ENCODE data around the gene C8A. TPM values are rescaled to one million over a fixed set of nuclear protein-coding genes. Genes with fewer than 3 reads are reported as not detected.

C8A gene
- total and polyA plus RNA-seq, 2 donors = 0.16 TPM; not detected in 1

- H3K4me3 ChIP-seq (ENCODE audit: low read depth, low read length) = no peak overlapping the region
- WGBS = 70% methylated on average over 7 of the region's 7 CpGs
- no peaks in the 10 kb centered on the region for H3K4me1 ChIP-seq (ENCODE audit: insufficient read depth)
- no peak for DNase-seq (ENCODE audit: extremely low spot score)
- no peaks in the 10 kb centered on the region for H3K36me3 ChIP-seq (ENCODE audit: insufficient read depth)
- no peak overlapping the region for H3K27ac ChIP-seq (ENCODE audit: low read depth)
Measured at GRCh38 chr1:56911098-56911938, 56.7 kb downstream of the C8A start.

- Histone ChIP-seq H3K36me3 (ENCODE audit: insufficient read depth) (no peaks in the 10 kb centered on the region), H3K4me1 (ENCODE audit: insufficient read depth) (no peaks in the 10 kb centered on the region), H3K4me3 (ENCODE audit: low read depth, low read length) (no peak overlapping the region), H3K27ac (ENCODE audit: low read depth) (no peak overlapping the region)
- WGBS = 93% methylated on average over 12 of the region's 12 CpGs
- DNase-seq (ENCODE audit: extremely low spot score) = no peak
Measured at GRCh38 chr1:56912325-56912724, 57.7 kb downstream of the C8A start.

GRCh38 chr1:56915960-56916359, 61.4 kb downstream of the C8A start:
- WGBS = 66% methylated on average over 4 of the region's 4 CpGs
- H3K36me3 ChIP-seq (ENCODE audit: insufficient read depth) = no peaks in the 10 kb centered on the region
- no peaks in the 10 kb centered on the region for H3K4me1 ChIP-seq (ENCODE audit: insufficient read depth)
- no peak for DNase-seq (ENCODE audit: extremely low spot score)
- H3K4me3 ChIP-seq (ENCODE audit: low read depth, low read length) = no peak overlapping the region
- no peak overlapping the region for H3K27ac ChIP-seq (ENCODE audit: low read depth)

GRCh38 chr1:56916630-56917029, 62.0 kb downstream of the C8A start:
- H3K4me3 ChIP-seq (ENCODE audit: low read depth, low read length) = no peak overlapping the region
- H3K4me1 ChIP-seq (ENCODE audit: insufficient read depth) = no peaks in the 10 kb centered on the region
- H3K27ac ChIP-seq (ENCODE audit: low read depth) = no peak overlapping the region
- 92% methylated on average over 3 of the region's 3 CpGs for WGBS
- no peaks in the 10 kb centered on the region for H3K36me3 ChIP-seq (ENCODE audit: insufficient read depth)
- no peak for DNase-seq (ENCODE audit: extremely low spot score)

- Histone ChIP-seq H3K4me3 (ENCODE audit: low read depth, low read length) (no peak overlapping the region), H3K27ac (ENCODE audit: low read depth) (no peak overlapping the region), H3K4me1 (ENCODE audit: insufficient read depth) (no peaks in the 10 kb centered on the region), H3K36me3 (ENCODE audit: insufficient read depth) (no peaks in the 10 kb centered on the region)
- DNase-seq (ENCODE audit: extremely low spot score) = no peak
- WGBS = 81% methylated on average over 5 of the region's 5 CpGs
Measured at GRCh38 chr1:56917356-56917755, 62.8 kb downstream of the C8A start.

GRCh38 chr1:56920591-56921001, 66.0 kb downstream of the C8A start:
- Histone ChIP-seq H3K4me1 (ENCODE audit: insufficient read depth) (no peaks in the 10 kb centered on the region), H3K4me3 (ENCODE audit: low read depth, low read length) (no peak overlapping the region), H3K27ac (ENCODE audit: low read depth) (no peak overlapping the region), H3K36me3 (ENCODE audit: insufficient read depth) (no peaks in the 10 kb centered on the region)
- WGBS = 54% methylated on average over 2 of the region's 2 CpGs
- DNase-seq (ENCODE audit: extremely low spot score) = no peak

- Histone ChIP-seq H3K36me3 (ENCODE audit: insufficient read depth) (no peaks in the 10 kb centered on the region), H3K4me3 (ENCODE audit: low read depth, low read length) (no peak overlapping the region), H3K4me1 (ENCODE audit: insufficient read depth) (no peaks in the 10 kb centered on the region), H3K27ac (ENCODE audit: low read depth) (no peak overlapping the region)
- no peak for DNase-seq (ENCODE audit: extremely low spot score)
- WGBS = 15% methylated on average over 1 of the region's 1 CpG
Measured at GRCh38 chr1:56921479-56921878, 66.9 kb downstream of the C8A start.

- WGBS = 67% methylated on average over 4 of the region's 4 CpGs
- Histone ChIP-seq H3K27ac (ENCODE audit: low read depth) (no peak overlapping the region), H3K4me3 (ENCODE audit: low read depth, low read length) (no peak overlapping the region), H3K4me1 (ENCODE audit: insufficient read depth) (no peaks in the 10 kb centered on the region), H3K36me3 (ENCODE audit: insufficient read depth) (no peaks in the 10 kb centered on the region)
- DNase-seq (ENCODE audit: extremely low spot score) = no peak
Measured at GRCh38 chr1:56922070-56922469, 67.5 kb downstream of the C8A start.

- Histone ChIP-seq H3K4me1 (ENCODE audit: insufficient read depth) (no peaks in the 10 kb centered on the region), H3K36me3 (ENCODE audit: insufficient read depth) (no peaks in the 10 kb centered on the region), H3K4me3 (ENCODE audit: low read depth, low read length) (no peak overlapping the region), H3K27ac (ENCODE audit: low read depth) (no peak overlapping the region)
- no peak for DNase-seq (ENCODE audit: extremely low spot score)
- 90% methylated on average over 1 of the region's 1 CpG for WGBS
Measured at GRCh38 chr1:56922507-56922906, 67.9 kb downstream of the C8A start.

- Histone ChIP-seq H3K36me3 (ENCODE audit: insufficient read depth) (no peaks in the 10 kb centered on the region), H3K4me1 (ENCODE audit: insufficient read depth) (no peaks in the 10 kb centered on the region), H3K4me3 (ENCODE audit: low read depth, low read length) (no peak overlapping the region), H3K27ac (ENCODE audit: low read depth) (no peak overlapping the region)
- WGBS = 32% methylated on average over 3 of the region's 3 CpGs
- DNase-seq (ENCODE audit: extremely low spot score) = no peak
Measured at GRCh38 chr1:56923201-56923600, 68.6 kb downstream of the C8A start.

- Histone ChIP-seq H3K4me1 (ENCODE audit: insufficient read depth) (no peaks in the 10 kb centered on the region), H3K36me3 (ENCODE audit: insufficient read depth) (no peaks in the 10 kb centered on the region), H3K4me3 (ENCODE audit: low read depth, low read length) (no peak overlapping the region), H3K27ac (ENCODE audit: low read depth) (no peak overlapping the region)
- 93% methylated on average over 5 of the region's 5 CpGs for WGBS
- no peak for DNase-seq (ENCODE audit: extremely low spot score)
Measured at GRCh38 chr1:56924116-56924515, 69.5 kb downstream of the C8A start.

GRCh38 chr1:56925193-56925592, 70.6 kb downstream of the C8A start:
- Histone ChIP-seq H3K27ac (ENCODE audit: low read depth) (no peak overlapping the region), H3K36me3 (ENCODE audit: insufficient read depth) (no peaks in the 10 kb centered on the region), H3K4me3 (ENCODE audit: low read depth, low read length) (no peak overlapping the region), H3K4me1 (ENCODE audit: insufficient read depth) (no peaks in the 10 kb centered on the region)
- no peak for DNase-seq (ENCODE audit: extremely low spot score)

- Histone ChIP-seq H3K4me1 (ENCODE audit: insufficient read depth) (no peaks in the 10 kb centered on the region), H3K27ac (ENCODE audit: low read depth) (no peak overlapping the region), H3K4me3 (ENCODE audit: low read depth, low read length) (no peak overlapping the region), H3K36me3 (ENCODE audit: insufficient read depth) (no peaks in the 10 kb centered on the region)
- WGBS = 64% methylated on average over 4 of the region's 4 CpGs
- no peak for DNase-seq (ENCODE audit: extremely low spot score)
Measured at GRCh38 chr1:56927171-56927570, 72.6 kb downstream of the C8A start.

GRCh38 chr1:56927986-56928385, 73.4 kb downstream of the C8A start:
- Histone ChIP-seq H3K36me3 (ENCODE audit: insufficient read depth) (no peaks in the 10 kb centered on the region), H3K4me1 (ENCODE audit: insufficient read depth) (no peaks in the 10 kb centered on the region), H3K27ac (ENCODE audit: low read depth) (no peak overlapping the region), H3K4me3 (ENCODE audit: low read depth, low read length) (no peak overlapping the region)
- DNase-seq (ENCODE audit: extremely low spot score) = no peak
- whole genome bisulfite sequencing = 97% methylated on average over 3 of the region's 3 CpGs

Measured in urinary bladder (tissue), 4 donors.